ENCODE measurements around the gene HK2. TPM values are rescaled to one million over a fixed set of nuclear protein-coding genes. Genes with fewer than 3 reads are reported as not detected.

The HK2 gene
- total RNA-seq, 1 donor from 2014 or later, result 16.9 TPM

GRCh38 chr2:74858281-74858680 is 24.4 kb downstream of the HK2 start:
- Mint-ChIP-seq H3K27ac (no peak overlapping the region), H3K27me3 (ENCODE audit: low read depth) (no peaks in the 10 kb centered on the region), H3K9me3 (no peaks in the 10 kb centered on the region), H3K36me3 (peaks cover 16% of the 10 kb centered on the region), H3K4me3 (no peak overlapping the region), H3K4me1 (peaks cover 17% of the 10 kb centered on the region)
- no peak for TF ChIP-seq CTCF (IDR thresholded peaks at IDR 0.05; ENCODE audit: unreplicated experiment)
- DNase-seq (ENCODE audit: low spot score in 2 of 2, unreplicated experiment in 2 of 2), result no peak

GRCh38 chr2:74860079-74860478 is 26.2 kb downstream of the HK2 start:
- Mint-ChIP-seq H3K36me3 (peaks cover 9% of the 10 kb centered on the region), H3K27me3 (ENCODE audit: low read depth) (no peaks in the 10 kb centered on the region), H3K27ac (no peak overlapping the region), H3K4me3 (no peak overlapping the region), H3K4me1 (peaks cover 17% of the 10 kb centered on the region), H3K9me3 (no peaks in the 10 kb centered on the region)
- no peak for DNase-seq (ENCODE audit: low spot score in 2 of 2, unreplicated experiment in 2 of 2)
- no peak for TF ChIP-seq CTCF (IDR thresholded peaks at IDR 0.05; ENCODE audit: unreplicated experiment)

GRCh38 chr2:74860521-74860920 is 26.6 kb downstream of the HK2 start:
- Mint-ChIP-seq H3K36me3 (peaks cover 5% of the 10 kb centered on the region), H3K27me3 (ENCODE audit: low read depth) (no peaks in the 10 kb centered on the region), H3K9me3 (no peaks in the 10 kb centered on the region), H3K4me3 (no peak overlapping the region), H3K4me1 (peaks cover 13% of the 10 kb centered on the region), H3K27ac (no peak overlapping the region)
- DNase-seq (ENCODE audit: low spot score in 2 of 2, unreplicated experiment in 2 of 2), result no peak
- TF ChIP-seq CTCF (IDR thresholded peaks at IDR 0.05; ENCODE audit: unreplicated experiment), result no peak

- Mint-ChIP-seq H3K9me3 (no peaks in the 10 kb centered on the region), H3K27me3 (ENCODE audit: low read depth) (no peaks in the 10 kb centered on the region)
Observed at GRCh38 chr2:74861531-74861930, 27.6 kb downstream of the HK2 start.

GRCh38 chr2:74862020-74862964 is 28.4 kb downstream of the HK2 start:
- no peak for DNase-seq (ENCODE audit: low spot score in 2 of 2, unreplicated experiment in 2 of 2)
- Mint-ChIP-seq H3K4me3 (no peak overlapping the region), H3K9me3 (no peaks in the 10 kb centered on the region), H3K27ac (no peak overlapping the region), H3K36me3 (no peaks in the 10 kb centered on the region), H3K27me3 (ENCODE audit: low read depth) (no peaks in the 10 kb centered on the region), H3K4me1 (no peaks in the 10 kb centered on the region)
- no peak for TF ChIP-seq CTCF (IDR thresholded peaks at IDR 0.05; ENCODE audit: unreplicated experiment)

More at GRCh38 chr2:74861531-74861930, 27.6 kb downstream of the HK2 start:
- H3K27ac Mint-ChIP-seq, result no peak overlapping the region
- no peak for TF ChIP-seq CTCF (IDR thresholded peaks at IDR 0.05; ENCODE audit: unreplicated experiment)
- H3K4me1 Mint-ChIP-seq, result peaks cover 3% of the 10 kb centered on the region
- no peak for DNase-seq (ENCODE audit: low spot score in 2 of 2, unreplicated experiment in 2 of 2)
- H3K4me3 Mint-ChIP-seq, result no peak overlapping the region
- H3K36me3 Mint-ChIP-seq, result peaks cover 2% of the 10 kb centered on the region

Data from mesothelial cell of epicardium (in vitro differentiated cells).